COLO829 (cell line): ENCODE measurements around the gene CNOT6.

ENCODE experiments used
- DNase-seq: peaks from one replicate; pipeline ENCODE4 v3.0.0; 2012; ENCODE audit warnings: low spot score

CNOT6 gene

DNA sequence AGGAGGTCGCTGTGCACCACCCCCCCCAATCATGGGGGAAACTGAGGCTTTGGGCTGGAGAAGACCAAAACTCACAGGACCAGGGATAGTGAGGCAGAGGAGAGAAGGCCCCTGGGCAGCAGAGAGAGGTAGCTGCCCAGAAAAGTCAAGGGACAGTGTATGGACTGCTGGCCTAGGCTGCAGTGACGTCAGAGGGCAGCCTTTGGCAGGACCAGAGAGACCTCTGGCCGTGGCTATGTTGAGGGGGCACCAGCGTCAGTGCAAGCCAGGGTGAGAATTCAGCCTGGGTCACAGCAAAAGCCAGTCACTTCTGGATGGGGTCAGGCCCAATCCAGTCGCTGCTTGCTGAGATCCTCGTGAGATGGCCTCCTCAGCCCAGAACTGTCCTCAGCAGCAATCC is 128.7 kb downstream of the CNOT6 start:
- DNase-seq = no peak

DNA sequence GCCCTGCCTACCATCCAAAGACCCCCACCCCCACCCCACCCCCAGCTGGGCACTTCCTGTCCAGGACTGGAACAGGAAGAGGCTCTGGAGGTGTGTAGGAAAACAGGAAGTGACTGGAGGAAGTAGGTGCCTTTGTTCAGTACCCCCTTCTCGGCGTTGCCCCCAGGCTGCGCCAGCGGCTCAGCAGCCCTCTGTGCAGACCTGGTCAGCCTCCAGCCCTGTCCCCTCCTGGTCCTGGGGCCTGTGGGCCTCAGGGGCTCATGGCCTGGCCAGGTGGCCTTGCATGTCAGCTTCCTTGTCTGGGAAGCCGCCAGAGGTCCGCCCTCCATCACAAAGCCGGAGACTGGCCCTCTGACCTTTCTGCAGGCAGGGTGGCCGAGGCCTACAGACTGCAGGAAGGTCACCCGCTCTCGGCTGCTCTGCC is 129.2 kb downstream of the CNOT6 start:
- DNase-seq = no peak

DNA sequence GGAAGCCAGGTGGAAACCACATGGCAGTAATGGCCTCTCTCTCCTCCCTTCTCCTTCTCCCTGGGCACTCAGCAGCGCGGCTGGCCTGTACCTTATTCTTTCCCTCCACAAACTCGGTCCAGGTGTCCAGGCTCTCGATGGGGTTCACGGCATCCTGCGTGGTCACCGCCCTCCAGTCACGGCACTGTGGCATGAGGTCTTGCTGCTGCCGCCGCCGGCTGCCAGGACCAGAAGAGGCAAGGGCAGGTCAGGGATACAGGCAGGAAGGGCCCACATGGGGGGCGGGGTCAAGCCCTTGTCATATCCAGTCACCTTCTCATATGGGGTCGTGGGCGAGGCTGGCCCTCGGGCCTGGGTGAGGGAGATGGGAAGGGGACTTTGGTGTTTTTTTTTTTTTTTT is 129.7 kb downstream of the CNOT6 start:
- no peak for DNase-seq

DNA sequence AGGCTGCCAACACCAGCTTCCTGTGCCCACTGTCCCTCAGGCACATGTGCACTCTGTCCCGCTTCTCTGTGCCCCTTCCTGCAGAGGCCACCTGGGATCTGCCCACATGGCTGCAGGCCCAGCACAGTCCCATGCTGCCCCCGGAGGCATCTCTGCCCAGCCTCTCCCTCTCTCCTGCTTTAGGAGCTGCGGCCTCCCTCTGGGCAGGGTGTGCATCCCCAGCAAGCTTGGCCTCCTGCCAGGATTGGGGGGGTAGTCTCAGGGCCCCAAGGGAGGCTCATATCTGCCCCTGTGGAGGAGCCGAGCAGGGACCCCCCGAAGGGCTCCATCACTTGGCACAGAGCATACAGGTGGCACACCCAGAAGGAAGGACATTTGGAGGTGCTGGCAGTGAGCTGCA is 130.4 kb downstream of the CNOT6 start:
- no peak for DNase-seq

DNA sequence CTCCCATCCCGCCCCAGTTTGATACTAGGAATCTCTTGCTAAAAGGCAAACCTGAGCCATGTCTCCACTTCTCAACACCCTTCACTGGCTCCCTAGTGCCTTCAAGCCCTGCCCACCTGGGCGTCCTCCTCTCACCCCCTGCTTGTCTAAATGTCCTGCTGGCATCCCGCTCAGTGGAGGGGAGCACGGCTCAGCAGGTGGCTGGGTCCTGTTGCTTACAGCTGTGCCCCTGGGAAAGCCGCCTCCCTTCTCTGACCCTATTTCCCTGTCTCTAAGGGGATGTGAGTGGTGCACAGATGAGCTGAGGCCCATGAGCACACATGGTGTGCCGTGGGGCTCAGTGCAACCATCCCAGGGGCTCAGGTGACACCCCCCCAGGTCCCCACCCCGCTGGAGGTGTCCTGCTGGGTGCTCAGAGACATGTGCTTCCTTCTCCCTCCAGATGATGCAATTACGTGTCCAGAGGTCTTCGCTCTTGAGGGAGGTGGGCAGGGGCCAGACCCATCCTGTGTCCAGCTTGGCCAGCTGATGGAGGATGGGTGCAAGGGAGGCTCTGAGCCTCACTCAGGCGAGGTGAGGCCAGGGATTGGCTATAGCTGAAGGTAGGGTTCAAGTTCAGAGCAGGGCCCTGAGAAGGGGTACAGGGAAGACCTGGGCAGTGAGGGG is 131.1 kb downstream of the CNOT6 start:
- DNase-seq = no peak

DNA sequence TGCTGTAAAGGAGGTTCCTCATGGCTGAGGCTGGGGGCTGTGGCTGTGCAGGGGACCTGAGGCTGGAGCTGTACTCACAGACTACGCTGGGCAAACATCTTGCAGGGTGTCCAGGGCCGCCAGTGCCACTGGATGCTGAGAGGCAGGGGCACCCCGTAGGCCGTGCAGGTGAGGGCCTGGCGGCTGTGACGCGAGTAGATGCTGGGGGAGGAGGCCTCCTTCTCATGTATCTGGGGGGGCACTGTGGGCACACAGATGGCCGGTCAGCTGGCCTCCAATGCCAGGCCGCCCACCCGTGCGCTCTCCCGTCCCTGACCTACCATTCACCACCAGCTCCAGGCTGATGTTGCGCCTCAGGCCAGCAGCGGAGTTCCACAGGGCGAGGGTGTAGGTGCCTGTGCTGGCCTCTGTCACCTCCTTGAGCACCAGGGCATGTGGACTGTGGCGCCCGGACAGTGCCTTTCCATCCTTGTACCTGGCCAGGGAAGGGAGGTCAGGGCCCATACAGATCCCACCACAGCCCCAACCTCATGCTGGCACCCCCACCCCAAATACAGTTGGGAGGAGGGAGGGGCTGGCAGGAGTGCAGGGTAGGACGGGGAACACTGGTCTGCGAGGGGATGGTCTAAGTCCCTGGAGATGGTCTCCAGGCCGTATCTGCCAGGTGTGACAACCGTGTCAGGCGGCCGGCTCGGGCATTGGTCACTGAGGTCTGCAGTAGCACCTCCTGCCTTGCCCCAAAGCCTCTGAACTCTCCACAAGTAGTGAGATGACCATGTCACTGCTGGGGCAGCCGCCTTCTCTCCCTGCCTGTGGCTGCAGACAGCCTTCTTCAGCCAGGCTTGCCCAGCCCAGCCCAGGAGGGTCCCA is 131.8 kb downstream of the CNOT6 start:
- DNase-seq = no peak

DNA sequence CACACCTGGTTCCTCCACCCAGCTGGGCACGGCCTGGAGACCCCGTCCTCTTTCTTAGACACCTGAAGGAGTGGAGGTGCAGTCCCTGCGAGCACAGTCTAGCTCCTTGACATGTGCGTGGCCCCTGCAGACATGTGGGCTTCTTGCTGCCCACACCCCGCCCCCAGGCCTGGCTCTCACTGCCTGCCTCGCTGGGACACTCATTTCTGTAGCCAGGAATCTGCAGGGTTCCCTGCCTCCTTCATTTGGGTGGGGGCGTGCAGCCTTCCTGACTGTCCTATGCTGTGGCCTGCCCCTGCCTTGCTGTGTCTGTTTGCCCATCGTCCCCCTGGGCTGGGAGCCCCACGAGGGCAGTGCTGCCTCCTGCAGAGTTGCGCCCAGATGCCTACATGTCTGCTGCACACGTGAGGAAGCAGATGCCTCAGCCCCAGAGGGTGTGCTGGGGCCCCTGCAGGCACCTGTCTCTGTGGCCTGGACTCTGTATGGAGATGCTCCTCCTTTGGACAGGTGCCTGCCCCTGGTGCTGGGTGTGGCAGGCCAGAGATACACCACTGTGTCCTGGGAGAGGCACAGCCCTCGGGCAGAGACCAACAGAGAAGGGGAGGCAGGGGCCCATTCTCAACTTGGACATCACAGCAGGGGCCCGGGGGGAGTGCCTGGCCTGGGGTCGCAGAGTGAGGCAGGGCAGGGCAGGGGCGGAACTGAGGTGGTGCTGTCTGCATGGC is 132.6 kb downstream of the CNOT6 start:
- no peak for DNase-seq

DNA sequence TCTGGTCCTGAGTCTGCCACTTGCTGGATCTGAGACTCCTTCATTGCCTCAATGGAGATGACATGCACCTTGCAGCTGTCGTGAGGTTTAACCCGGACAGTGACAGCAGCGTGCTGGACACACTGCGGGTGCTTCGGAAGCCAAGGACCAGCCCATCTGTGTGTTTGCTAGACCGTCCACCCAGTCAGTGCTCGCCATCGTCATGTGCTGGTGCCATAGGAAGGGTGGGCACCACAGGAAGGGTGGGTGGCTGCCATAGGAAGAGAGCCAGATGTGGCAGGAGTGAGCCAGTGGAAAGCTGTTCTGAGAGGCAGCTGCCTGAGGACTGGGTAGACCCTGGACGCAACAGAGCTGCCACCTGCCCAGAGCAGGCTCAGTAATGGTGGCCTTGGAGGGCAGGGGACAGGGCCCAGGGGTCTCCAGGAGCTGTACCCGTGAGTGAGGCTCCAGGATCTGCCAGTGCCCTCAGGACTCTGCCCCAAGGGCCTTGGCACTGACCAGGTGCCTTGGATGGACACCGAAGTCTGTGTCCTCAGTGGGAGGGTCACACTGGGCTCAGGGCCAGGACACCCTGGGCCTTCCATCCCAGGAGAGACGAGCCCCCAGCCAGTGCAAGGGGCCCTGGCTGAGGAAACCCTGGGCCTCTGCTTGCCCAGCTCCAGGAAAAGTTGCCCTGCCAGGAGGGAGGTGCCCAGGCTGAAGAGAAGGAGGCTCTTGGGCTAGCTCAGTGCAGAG is 133.4 kb downstream of the CNOT6 start:
- no peak for DNase-seq
